Thyroid gland (tissue), 4 donors: Measurements from ENCODE around the gene PCCA. TPM values are rescaled to one million over a fixed set of nuclear protein-coding genes. Genes with fewer than 3 reads are reported as not detected.

Source experiments
- DNase-seq, 2 donors: peaks; one replicate each; pipeline ENCODE4 v3.0.0-alpha.2; 2019
- H3K27ac ChIP-seq, 3 donors: fragments of 200-600 bp; sonication (generic); 1 replicate in 2 of 3; 2 replicates in 1 of 3; pipeline ENCODE4 v1.5.1; 2016 to 2019; ENCODE audit warnings: mild to moderate bottlenecking in 1 of 3, moderate library complexity in 1 of 3
- H3K27me3 ChIP-seq: fragments of 200-600 bp; sonication (generic); one replicate; pipeline ENCODE4 v1.5.1; 2019
- H3K36me3 ChIP-seq, 2 donors: fragments of 200-600 bp; sonication (generic); one replicate each; pipeline ENCODE4 v1.5.1; 2016 to 2019
- H3K4me1 ChIP-seq, 2 donors: fragments of 200-600 bp; sonication (generic); one replicate each; pipeline ENCODE4 v1.5.1; 2017 to 2019
- H3K4me3 ChIP-seq, 3 donors: fragments of 200-600 bp; sonication (generic); replicated peaks in 1 of 3; 1 replicate in 2 of 3; 2 replicates in 1 of 3; pipeline ENCODE4 v1.5.1; 2016; ENCODE audit warnings: mild to moderate bottlenecking in 1 of 3
- H3K9me3 ChIP-seq: fragments of 200-600 bp; sonication (generic); one replicate; pipeline ENCODE4 v1.5.1; 2017
- POLR2A ChIP-seq, 2 donors: fragments of 450-650 bp; IDR thresholded peaks; one replicate each; pipeline ENCODE4 v1.6.1; 2017; ENCODE audit warnings: antibody characterized with exemption in 2 of 2, mild to moderate bottlenecking in 2 of 2, moderate library complexity in 1 of 2
- WGBS, 2 donors: methylation state at CpG; one replicate each; pipeline ENCODE4 v1.1.5; 2017; 5-methylcytosine and 5-hydroxymethylcytosine counted together
- intact Hi-C: fragments of 100-400 bp; cut with DNase I; formaldehyde crosslinking; loops from one replicate; pipeline ENCODE4 v1.15.1; 2023
- total RNA-seq, 4 donors: library from RNA; depleted of rRNA; stranded (reverse); fragments of >200 nt; gene quantifications; one replicate each; pipeline ENCODE4 v1.2.3, GENCODE V29; 2016
- TF ChIP-seq, protein P1 (sequence below), 6 experiments: fragments of 200-600 bp in 3 of 6; fragments of 450-650 bp in 3 of 6; sonication (generic) in 3 of 6; IDR thresholded peaks; one replicate each; pipeline ENCODE4 v1.5.1; 2016 to 2019; ENCODE audit warnings: antibody characterized with exemption in 6 of 6, mild to moderate bottlenecking in 2 of 6, inconsistent platforms in 1 of 6, moderate library complexity in 1 of 6

PCCA gene
- total RNA-seq, 4 donors from 2014 or later = 54.3 to 95.2 (median 67.7) TPM

GRCh38 chr13:100443278-100443997 lies 354.5 kb downstream of the PCCA start:
- no peaks in the 10 kb centered on the region for H3K36me3 ChIP-seq
- no peaks in the 10 kb centered on the region for H3K9me3 ChIP-seq
- no peaks in the 10 kb centered on the region for H3K27me3 ChIP-seq
- 92 to 95% methylated on average over 7 of the region's 7 CpGs for WGBS, 2 donors
- no peak overlapping the region for H3K27ac ChIP-seq
- intact Hi-C loops = no loop called here
- TF ChIP-seq POLR2A (IDR thresholded peaks at IDR 0.05) = no peak
- TF ChIP-seq, protein P1, sequence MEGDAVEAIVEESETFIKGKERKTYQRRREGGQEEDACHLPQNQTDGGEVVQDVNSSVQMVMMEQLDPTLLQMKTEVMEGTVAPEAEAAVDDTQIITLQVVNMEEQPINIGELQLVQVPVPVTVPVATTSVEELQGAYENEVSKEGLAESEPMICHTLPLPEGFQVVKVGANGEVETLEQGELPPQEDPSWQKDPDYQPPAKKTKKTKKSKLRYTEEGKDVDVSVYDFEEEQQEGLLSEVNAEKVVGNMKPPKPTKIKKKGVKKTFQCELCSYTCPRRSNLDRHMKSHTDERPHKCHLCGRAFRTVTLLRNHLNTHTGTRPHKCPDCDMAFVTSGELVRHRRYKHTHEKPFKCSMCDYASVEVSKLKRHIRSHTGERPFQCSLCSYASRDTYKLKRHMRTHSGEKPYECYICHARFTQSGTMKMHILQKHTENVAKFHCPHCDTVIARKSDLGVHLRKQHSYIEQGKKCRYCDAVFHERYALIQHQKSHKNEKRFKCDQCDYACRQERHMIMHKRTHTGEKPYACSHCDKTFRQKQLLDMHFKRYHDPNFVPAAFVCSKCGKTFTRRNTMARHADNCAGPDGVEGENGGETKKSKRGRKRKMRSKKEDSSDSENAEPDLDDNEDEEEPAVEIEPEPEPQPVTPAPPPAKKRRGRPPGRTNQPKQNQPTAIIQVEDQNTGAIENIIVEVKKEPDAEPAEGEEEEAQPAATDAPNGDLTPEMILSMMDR (IDR thresholded peaks at IDR 0.05) = no peak
- no peak for DNase-seq
- no peak overlapping the region for H3K4me3 ChIP-seq
- H3K4me1 ChIP-seq = peaks cover 6 to 8% of the 10 kb centered on the region in 2 donors

DNA sequence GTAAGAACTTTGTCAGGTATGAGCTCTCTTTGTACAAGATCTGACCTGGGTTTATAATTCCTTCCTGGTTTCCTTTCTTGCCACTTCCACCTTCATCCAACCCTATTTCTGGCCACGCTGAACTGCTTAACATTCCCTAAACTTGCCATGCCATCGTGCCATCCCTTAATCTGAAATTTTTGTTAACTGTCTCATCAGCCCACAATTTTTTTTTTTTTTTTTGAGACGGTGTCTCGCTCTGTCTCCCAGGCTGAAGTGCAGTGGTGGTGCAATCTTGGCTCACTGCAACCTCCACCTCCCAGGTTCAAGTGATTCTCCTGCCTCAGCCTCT lies 355.1 kb downstream of the PCCA start:
- intact Hi-C loops = no loop called here
- TF ChIP-seq POLR2A (IDR thresholded peaks at IDR 0.05) = no peak
- TF ChIP-seq, protein P1 (IDR thresholded peaks at IDR 0.05) = no peak
- Histone ChIP-seq H3K27me3 (no peaks in the 10 kb centered on the region), H3K4me1 (peaks cover 6 to 8% of the 10 kb centered on the region in 2 donors), H3K36me3 (no peaks in the 10 kb centered on the region), H3K27ac (no peak overlapping the region), H3K9me3 (no peaks in the 10 kb centered on the region), H3K4me3 (no peak overlapping the region)
- no peak for DNase-seq
- 92 to 93% methylated on average over 4 of the region's 4 CpGs for WGBS, 2 donors

DNA sequence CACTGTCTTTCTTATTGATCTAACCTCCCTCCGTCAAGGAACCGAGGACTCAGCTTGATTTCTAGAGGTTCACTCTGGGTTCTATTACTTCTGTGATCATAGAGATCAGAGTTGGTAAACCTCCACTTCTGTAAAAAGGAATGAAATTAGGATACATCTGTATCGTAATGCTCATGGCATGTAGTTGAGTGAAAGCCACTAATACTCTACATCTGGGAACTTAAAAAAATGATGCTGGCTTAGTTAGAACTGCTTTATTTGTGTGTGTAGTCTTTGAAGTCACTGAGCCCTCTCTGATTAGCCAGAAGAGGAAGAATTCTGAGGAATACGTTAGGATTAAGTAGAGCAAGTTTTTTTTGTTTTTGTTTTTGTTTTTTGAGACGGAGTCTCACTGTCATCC lies 358.9 kb downstream of the PCCA start:
- TF ChIP-seq POLR2A (IDR thresholded peaks at IDR 0.05) = no peak
- TF ChIP-seq, protein P1 (IDR thresholded peaks at IDR 0.05) = no peak
- no peaks in the 10 kb centered on the region for H3K4me1 ChIP-seq
- H3K4me3 ChIP-seq = no peak overlapping the region
- 96% methylated on average over 5 of the region's 5 CpGs for WGBS, 2 donors
- H3K27me3 ChIP-seq = no peaks in the 10 kb centered on the region
- no peaks in the 10 kb centered on the region for H3K9me3 ChIP-seq
- intact Hi-C loops = no loop called here
- DNase-seq = no peak
- H3K36me3 ChIP-seq = no peaks in the 10 kb centered on the region
- no peak overlapping the region for H3K27ac ChIP-seq

- Histone ChIP-seq H3K36me3 (no peaks in the 10 kb centered on the region), H3K4me1 (no peaks in the 10 kb centered on the region), H3K27me3 (no peaks in the 10 kb centered on the region), H3K9me3 (no peaks in the 10 kb centered on the region), H3K27ac (no peak overlapping the region), H3K4me3 (no peak overlapping the region)
- DNase-seq = no peak
- intact Hi-C loops = no loop called here
- TF ChIP-seq, protein P1 (IDR thresholded peaks at IDR 0.05) = no peak
- TF ChIP-seq POLR2A (IDR thresholded peaks at IDR 0.05) = no peak
- WGBS, 2 donors = 97 to 100% methylated on average over 2 of the region's 2 CpGs
Observed at GRCh38 chr13:100451923-100452322, 363.0 kb downstream of the PCCA start.

DNA sequence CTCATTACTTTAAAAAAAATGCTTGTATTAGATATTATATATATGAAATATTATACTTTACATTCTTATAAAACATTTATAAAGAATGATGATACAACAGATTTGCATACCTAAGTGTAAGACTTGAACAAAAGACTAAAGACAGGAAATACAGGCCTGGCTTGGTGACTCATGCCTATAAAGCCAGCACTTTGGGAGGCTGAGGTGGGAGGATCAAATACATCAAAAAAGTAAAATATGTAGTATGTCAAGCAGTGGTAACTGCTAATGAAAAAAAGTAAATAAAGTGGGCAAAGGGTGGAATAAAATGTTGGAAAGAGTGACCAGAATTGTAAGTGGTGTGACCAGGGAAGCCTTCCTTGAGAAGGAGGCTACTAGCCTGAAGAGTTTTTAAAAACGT lies 366.0 kb downstream of the PCCA start:
- H3K4me1 ChIP-seq = no peaks in the 10 kb centered on the region
- 94 to 100% methylated on average over 1 of the region's 1 CpG for WGBS, 2 donors
- no peaks in the 10 kb centered on the region for H3K36me3 ChIP-seq
- DNase-seq = no peak
- no peak overlapping the region for H3K27ac ChIP-seq
- H3K4me3 ChIP-seq = no peak overlapping the region
- H3K27me3 ChIP-seq = no peaks in the 10 kb centered on the region
- intact Hi-C loops = no loop called here
- TF ChIP-seq POLR2A (IDR thresholded peaks at IDR 0.05) = no peak
- TF ChIP-seq, protein P1 (IDR thresholded peaks at IDR 0.05) = no peak
- H3K9me3 ChIP-seq = no peaks in the 10 kb centered on the region
